GM19438 (cell line): ENCODE results near the gene H1-8.
"Not testable (repeated sequence)": the region's sequence is repeated elsewhere in the genome, so short reads cannot be mapped to it uniquely, and the experiment has no call there.

ENCODE experiments used
- ATAC-seq: cut with Tn5 transposase; IDR thresholded peaks from one replicate; pipeline ENCODE4 v1.9.1; 2021; ENCODE audit warnings: low read depth; ENCODE audit not compliant: unreplicated experiment

Gene H1-8

DNA sequence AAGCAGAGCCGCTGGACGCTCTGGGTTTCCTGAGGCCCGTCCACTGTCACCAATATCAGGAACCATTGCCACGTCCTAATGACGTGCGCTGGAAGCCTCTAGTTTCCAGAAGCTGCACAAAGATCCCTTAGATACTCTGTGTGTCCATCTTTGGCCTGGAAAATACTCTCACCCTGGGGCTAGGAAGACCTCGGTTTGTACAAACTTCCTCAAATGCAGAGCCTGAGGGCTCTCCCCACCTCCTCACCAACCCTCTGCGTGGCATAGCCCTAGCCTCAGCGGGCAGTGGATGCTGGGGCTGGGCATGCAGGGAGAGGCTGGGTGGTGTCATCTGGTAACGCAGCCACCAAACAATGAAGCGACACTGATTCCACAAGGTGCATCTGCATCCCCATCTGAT lies 11.3 kb upstream of the H1-8 start:
- no peak for ATAC-seq

DNA sequence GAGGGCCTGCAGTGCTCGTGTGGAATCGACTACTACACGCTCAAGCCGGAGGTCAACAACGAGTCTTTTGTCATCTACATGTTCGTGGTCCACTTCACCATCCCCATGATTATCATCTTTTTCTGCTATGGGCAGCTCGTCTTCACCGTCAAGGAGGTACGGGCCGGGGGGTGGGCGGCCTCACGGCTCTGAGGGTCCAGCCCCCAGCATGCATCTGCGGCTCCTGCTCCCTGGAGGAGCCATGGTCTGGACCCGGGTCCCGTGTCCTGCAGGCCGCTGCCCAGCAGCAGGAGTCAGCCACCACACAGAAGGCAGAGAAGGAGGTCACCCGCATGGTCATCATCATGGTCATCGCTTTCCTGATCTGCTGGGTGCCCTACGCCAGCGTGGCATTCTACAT lies 10.7 kb upstream of the H1-8 start:
- no peak for ATAC-seq

DNA sequence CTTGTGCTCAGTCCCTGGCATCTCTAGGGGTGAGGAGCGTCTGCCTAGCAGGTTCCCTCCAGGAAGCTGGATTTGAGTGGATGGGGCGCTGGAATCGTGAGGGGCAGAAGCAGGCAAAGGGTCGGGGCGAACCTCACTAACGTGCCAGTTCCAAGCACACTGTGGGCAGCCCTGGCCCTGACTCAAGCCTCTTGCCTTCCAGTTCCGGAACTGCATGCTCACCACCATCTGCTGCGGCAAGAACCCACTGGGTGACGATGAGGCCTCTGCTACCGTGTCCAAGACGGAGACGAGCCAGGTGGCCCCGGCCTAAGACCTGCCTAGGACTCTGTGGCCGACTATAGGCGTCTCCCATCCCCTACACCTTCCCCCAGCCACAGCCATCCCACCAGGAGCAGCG lies 9.6 kb upstream of the H1-8 start:
- ATAC-seq = no peak

DNA sequence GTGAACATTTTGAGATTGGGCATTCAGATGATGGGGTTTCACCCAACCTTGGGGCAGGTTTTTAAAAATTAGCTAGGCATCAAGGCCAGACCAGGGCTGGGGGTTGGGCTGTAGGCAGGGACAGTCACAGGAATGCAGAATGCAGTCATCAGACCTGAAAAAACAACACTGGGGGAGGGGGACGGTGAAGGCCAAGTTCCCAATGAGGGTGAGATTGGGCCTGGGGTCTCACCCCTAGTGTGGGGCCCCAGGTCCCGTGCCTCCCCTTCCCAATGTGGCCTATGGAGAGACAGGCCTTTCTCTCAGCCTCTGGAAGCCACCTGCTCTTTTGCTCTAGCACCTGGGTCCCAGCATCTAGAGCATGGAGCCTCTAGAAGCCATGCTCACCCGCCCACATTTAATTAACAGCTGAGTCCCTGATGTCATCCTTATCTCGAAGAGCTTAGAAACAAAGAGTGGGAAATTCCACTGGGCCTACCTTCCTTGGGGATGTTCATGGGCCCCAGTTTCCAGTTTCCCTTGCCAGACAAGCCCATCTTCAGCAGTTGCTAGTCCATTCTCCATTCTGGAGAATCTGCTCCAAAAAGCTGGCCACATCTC lies 8.4 kb upstream of the H1-8 start:
- ATAC-seq = no peak

DNA sequence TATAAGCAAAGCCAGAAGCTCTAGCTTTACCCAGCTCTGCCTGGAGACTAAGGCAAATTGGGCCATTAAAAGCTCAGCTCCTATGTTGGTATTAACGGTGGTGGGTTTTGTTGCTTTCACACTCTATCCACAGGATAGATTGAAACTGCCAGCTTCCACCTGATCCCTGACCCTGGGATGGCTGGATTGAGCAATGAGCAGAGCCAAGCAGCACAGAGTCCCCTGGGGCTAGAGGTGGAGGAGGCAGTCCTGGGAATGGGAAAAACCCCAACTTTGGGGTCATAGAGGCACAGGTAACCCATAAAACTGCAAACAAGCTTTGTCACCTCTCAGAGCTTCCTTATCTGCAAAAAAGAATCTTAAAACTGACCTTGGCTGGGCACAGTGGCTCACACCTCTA lies 7.9 kb upstream of the H1-8 start:
- no peak for ATAC-seq

DNA sequence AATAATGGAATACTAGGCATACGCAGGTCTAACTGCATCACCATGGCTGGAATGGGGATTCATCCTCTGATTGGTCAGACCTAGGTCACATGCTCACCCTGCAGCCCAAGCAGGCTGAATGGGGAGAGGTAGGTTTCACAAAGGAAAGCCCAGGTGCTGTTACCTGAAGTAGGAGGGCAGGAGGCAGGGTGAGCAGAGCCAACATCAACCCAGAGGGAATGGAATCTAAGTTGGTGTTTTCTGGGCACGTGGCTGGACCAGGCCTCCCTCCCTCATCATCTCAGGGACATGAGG lies 6.7 kb upstream of the H1-8 start:
- ATAC-seq = no peak

DNA sequence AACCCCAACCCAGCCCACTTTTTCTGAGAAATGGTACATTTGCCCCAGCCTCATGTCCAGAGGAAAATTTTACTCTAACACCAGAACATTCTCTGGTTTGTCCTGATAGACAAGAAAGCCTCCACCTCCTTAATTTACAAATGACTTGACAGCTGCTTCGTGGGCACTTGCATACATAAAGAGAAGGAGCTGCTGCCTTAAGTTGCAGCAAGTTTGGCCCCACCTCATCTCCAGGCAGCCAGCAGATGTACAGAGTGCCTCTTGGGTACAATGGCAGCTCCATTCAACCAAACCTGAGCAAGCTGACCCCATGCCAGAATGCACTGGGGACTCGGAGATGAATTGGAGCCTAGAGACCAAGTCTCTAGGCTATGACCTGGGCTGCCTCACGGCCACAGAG lies 6.2 kb upstream of the H1-8 start:
- no peak for ATAC-seq

DNA sequence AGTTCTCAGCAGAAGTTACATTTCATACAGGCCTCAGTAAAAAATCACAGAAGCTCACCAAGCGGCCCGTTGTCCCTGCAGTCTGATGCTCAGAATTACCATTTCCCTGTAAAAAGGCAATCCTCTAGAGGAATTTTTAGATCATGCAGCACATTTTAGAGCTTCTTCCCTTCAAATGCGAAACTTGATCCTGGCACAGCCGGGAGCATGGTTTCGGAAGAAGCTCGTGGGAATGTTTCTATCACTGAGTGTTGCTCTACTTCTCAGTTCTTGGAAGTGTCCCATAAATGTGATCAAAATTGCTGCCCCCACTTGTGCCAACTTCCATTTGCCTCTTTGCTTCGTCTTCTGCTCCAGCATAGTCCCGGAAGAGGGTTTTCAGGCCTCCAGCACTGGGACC lies 3.8 kb upstream of the H1-8 start:
- ATAC-seq = no peak

DNA sequence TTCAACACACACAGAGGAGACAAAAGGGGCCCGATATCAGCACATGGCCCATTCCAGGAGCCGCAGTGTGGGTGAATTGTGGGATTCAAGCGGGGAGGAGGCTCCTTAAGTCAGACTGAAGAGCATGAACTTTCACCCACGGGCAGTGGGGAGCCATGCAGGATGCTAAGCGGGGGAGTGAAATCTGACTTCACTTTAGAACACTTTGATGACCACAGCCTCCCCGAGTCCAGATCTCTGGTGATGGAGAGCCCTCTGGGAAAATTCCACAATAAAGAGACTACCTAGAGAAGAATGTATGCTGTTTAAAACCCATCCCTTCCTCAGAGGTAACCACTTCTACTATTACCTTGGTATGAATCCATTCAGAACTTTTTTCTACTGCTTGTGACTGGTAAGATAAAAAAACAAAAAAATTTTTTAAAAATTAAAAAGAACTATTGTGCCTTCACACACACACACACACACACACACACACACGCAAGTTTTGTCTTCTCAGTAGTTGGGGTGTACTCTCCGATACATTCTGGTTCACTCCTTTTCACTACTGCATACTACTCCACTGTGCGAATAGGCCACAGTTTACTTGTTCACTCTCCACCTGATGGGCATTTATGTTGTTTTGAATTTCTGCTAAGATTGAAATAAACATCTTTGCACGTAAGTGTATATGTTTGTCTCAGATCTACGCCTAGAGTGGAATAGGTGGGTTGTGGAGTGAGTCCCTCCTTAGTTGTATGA lies 2.0 kb upstream of the H1-8 start:
- ATAC-seq = no peak

DNA sequence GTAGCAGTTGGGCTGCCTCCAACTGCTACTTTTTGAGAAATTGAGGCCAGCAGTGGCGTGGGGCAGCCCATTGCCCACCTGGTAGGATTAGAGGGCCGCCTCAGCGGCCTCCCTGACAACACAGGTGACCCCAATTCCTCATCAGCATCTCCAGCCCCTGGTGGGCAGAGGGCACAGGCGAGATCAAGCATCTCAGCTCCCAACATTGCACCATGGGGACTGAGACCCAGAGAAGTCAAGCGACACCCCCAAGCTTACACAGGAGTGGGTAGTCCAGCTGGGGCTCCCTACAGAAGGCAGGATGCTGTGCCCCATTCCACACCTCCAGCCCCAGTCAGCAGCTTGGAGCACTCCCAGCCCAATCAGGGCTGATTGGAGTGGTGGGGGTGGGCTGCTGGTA lies 228 bp upstream of the H1-8 start:
- ATAC-seq = no peak

DNA sequence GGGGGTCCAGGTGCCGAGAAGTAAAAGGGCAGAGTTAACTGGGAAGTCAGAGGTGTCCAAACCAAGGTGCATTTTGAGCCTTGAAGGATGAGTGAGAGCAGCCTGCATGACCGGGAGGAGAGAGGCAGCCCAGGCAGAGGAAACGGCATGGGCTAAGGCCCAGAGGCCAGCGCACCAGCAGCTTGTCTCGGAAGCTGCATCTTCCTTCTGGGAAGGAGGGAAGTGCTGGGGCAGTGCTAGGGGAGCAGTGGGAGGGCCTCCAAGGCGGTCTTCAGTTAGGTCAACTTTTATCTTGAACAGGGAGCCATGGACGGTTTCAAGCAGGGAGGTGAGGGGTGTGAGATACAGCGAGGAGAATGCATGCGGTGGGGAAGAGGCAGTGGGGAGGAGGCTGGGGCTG lies 1.0 kb downstream of the H1-8 start:
- no peak for ATAC-seq

DNA sequence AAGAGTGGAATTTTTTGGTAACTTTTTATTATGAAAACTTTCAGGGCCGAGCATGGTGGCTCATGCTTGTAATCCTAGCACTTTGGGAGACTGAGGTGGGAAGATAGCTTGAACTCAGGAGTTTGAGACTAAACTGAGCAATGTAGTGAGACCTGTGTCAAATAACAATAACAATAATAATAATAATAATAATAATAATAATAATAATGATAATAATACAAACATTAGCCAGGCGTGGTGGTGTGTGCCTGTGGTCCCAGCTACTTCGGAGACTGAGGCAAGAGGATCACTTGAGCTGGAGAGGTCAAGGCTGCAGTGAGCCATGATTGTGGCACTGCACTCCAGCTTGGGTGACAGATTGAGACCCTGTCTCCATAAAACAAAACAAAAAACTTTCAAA lies 3.0 kb downstream of the H1-8 start:
- not testable (repeated sequence) for ATAC-seq

DNA sequence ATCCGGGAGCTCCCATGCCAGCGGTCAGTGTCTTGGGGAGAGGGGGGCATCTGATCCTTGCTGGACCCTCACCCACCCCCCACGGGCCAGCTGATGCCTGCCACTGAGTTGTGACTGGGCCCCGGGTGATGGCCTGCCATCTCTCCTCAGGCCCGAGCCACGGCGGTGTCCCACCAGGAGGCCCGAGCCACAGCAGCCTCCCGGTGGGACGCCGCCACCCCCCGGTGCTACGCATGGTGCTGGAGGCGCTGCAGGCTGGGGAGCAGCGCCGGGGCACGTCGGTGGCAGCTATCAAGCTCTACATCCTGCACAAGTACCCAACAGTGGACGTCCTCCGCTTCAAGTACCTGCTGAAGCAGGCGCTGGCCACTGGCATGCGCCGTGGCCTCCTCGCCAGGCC lies 4.3 kb downstream of the H1-8 start:
- no peak for ATAC-seq

DNA sequence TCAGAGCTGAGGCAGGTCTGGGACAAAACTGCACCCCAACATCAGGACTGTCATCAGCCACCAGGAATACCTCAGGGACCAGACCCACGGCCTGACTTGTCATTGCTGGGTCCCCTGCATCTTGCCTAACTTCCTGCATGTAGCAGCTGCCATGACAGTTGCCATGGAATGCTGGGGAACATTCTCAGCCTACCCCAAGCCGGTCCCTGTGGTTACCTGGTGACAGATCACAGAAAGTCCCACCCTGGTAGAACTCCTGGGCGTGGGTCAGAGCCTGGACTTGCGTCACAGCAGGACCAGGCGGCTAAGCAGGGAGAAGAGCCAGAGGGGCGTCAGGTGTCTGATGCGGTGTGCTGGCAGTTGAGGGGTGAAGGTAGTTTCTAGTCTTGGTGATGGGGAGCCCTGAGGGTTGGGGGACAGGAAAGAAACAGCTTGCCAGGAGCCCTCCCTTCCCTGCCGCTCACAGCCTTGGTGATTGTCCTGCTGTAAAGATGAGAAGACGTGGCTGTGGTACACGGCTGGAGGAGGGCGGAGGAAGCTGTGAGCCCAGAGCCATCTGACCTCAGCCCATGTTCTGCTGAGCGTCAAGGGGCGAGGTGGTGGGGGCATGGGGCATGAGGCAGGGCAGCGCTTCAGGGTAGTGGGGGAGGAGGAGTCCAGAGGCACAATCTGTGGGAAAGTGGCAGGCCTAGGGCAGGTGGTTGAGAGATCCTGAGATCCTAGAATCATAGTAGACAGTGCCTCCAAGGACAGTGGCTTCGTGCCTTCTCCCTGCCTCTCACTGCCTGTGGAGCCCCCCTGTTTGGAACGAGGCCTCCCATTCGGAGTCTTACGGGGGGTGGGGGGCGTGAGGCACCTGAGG lies 5.4 kb downstream of the H1-8 start:
- no peak for ATAC-seq

DNA sequence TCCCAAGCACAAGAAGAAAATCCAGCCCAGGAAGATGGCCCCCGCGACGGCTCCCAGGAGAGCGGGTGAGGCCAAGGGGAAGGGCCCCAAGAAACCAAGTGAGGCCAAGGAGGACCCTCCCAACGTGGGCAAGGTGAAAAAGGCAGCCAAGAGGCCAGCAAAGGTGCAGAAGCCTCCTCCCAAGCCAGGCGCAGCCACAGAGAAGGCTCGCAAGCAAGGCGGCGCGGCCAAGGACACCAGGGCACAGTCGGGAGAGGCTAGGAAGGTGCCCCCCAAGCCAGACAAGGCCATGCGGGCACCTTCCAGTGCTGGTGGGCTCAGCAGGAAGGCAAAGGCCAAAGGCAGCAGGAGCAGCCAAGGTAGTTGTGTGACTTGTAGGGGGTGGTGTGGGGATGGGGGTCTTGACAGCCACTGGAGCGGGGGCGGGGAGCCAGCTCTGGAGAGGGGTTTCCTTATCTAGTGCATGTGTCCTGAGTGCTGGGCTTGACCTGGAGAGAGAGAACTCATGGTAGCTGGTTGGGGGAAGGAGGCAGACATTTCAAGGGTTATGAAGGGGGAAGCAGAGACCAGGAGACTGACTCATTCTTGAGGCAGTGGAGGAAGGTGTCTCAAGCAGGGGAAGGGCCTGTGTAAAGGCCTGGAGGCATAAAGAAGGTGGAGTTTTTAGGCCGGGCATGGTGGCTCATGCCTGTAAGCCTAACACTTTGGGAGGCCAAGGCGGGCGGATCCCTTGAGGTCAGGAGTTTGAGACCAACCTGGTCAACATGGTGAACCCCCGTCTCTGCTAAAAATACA lies 6.2 kb downstream of the H1-8 start:
- ATAC-seq = no peak

DNA sequence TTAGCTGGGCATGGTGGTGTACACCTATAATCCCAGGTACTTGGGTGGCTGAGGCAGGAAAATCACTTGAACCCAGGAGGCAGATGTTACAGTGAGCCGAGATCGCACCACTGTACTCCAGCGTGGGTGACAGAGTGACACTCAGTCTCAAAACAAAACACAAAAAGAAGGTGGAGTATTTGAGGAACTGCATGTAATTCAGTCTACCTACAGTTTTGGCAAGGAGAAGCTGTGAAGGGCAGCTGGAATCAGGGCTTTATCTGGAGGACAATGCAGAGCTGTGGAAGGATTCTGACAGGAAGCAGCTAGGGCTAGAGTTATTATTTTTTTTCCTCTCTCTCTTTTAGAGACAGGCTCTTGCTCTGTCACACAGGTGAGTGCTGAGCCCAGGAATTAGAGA lies 6.8 kb downstream of the H1-8 start:
- no peak for ATAC-seq

DNA sequence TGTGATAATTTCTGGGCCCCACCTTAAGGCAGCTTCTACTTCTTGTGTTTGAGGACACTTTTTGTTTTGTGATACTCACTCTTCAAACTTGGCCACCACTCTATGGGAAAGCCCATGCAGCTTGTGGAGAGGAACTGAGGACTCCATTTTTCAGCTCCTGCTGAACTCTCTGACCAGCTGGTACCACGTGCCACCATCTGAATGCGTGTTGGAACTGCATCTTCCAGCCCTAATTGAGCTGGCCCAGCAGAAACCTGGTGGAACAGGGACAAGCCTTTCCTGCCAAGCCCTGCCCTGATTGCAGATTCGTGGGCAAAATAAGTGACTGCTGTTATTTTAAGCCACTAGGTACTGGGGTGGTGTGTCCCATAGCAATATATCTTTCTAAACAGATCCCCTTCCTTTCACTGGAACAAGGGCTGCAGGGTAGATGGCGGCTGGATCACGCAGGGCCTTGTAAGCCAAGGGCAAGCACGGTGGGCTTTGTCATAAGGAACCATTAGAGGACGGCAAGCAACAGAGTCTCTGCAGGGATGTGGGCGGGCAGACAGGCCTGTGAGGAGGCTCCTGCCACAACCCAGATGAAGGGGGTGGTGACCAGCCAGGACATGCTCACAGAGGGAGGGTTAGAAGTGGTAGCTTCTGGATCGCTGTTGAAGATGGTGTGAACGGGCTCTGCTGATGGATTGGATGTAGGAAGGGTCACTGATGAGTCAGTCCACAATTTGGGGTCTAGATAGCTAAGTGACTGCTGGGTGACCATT lies 9.5 kb downstream of the H1-8 start:
- ATAC-seq = no peak

DNA sequence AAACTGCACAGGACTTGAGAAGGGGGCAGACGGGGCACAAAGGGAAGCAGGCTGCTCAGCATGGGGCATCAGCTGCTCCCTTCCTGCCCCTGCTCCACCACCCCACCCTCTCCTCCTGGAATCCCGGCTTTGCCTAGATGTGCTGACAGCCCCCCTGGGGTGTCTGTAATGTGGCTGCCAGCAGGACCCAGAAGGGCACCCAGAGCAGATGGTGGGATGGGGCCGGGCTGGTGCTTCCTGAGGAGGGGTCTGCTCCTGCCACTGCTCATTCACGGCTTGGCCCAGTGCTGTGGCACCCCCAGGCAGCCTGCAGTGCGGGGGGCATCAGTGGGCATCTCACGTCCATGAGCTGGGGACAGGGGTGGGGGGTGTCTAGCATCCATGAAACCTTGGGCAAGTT lies 10.2 kb downstream of the H1-8 start:
- ATAC-seq = no peak

DNA sequence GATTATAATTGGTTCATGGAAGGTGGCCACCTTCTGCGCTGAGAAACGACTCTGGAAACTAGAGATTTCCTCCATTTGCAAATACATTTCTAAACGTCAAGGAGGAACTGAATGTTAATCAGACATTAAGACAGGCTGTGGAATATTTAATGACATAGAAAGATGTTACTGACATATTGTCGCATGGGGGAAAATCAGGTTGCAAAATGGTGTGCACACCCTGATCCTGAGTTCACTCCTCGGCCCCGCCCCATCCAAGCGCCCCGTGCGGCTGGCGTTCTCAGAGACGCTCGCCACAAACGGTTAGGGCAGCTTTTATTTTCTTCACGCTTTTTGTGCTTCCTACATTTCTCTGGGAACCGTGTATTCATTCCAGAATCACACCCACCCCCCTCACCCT lies 10.7 kb downstream of the H1-8 start:
- no peak for ATAC-seq

DNA sequence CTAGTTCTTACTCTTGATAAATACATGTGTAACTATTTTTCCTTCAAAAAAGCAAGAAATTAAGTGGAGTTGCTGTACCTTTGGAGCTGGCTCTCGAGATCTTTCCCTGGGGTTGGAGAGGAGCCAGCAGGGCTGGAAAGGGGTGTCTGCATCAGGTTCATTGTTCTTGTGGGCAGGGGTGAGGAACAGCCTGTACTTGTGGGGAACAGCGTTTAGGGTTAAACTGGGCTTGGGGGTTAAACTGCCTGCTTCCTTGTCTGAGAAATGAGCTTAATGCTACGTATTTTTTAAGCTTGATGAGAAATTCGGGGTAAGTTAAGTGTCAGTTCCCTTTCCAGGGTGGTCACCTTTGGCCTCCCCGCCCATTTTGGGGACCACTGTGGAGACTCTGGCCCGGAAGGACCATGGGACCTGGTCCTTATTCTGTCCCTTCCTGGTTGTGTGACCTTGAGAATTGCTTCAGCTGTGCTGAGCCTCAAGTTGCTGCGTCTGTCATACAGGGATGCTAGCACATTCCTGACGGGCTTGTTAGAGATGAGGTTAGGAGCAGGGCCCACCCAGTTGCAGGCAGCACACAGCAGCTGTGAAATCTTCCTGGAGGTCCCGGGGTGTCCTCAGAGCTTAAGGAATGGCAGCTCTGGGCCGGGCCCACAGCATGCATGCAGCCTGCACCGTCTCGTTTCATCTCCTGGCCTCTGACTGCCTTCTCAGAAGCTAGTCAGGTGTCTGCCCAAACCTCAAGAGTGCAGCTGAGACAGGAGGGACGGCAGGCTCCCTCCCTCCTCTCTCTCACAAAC lies 11.6 kb downstream of the H1-8 start:
- no peak for ATAC-seq
